GM21360 (cell line): ENCODE results near the gene RPL7L1.
A peak's percentile ranks its signal among the peaks of the same experiment; 100 is the strongest.
"Not testable (repeated sequence)": the region's sequence is repeated elsewhere in the genome, so short reads cannot be mapped to it uniquely, and the experiment has no call there.

ENCODE experiments used
- ATAC-seq: cut with Tn5 transposase; IDR thresholded peaks from one replicate; pipeline ENCODE4 v1.9.1; 2021; ENCODE audit warnings: mild to moderate bottlenecking, moderate library complexity; ENCODE audit not compliant: unreplicated experiment

RPL7L1 gene

GRCh38 chr6:42890311-42891198, 11.1 kb downstream of the RPL7L1 start:
- peak; percentile 84 for ATAC-seq

GRCh38 chr6:42891199-42891722, 11.8 kb downstream of the RPL7L1 start:
- ATAC-seq = no peak

GRCh38 chr6:42894041-42894828, 14.8 kb downstream of the RPL7L1 start:
- ATAC-seq = not testable (repeated sequence)

- ATAC-seq = no peak
Observed at GRCh38 chr6:42896178-42896719, 16.8 kb downstream of the RPL7L1 start.

- ATAC-seq = no peak
Observed at GRCh38 chr6:42898891-42899361, 19.5 kb downstream of the RPL7L1 start.

- no peak for ATAC-seq
Observed at GRCh38 chr6:42899871-42900270, 20.5 kb downstream of the RPL7L1 start.

- peak; percentile 57 for ATAC-seq
Observed at GRCh38 chr6:42901538-42901957, 22.1 kb downstream of the RPL7L1 start.

- ATAC-seq = not testable (repeated sequence)
Observed at GRCh38 chr6:42902429-42903263, 23.2 kb downstream of the RPL7L1 start.

GRCh38 chr6:42904467-42904866, 25.1 kb downstream of the RPL7L1 start:
- ATAC-seq = no peak

- no peak for ATAC-seq
Observed at GRCh38 chr6:42907336-42907735, 27.9 kb downstream of the RPL7L1 start.

GRCh38 chr6:42909835-42910234, 30.4 kb downstream of the RPL7L1 start:
- no peak for ATAC-seq

- ATAC-seq = no peak
Observed at GRCh38 chr6:42911171-42912021, 32.0 kb downstream of the RPL7L1 start.

- no peak for ATAC-seq
Observed at GRCh38 chr6:42914546-42914945, 35.1 kb downstream of the RPL7L1 start.

GRCh38 chr6:42915732-42916131, 36.3 kb downstream of the RPL7L1 start, which contains the start of gene PTCRA:
PTCRA (plus strand) TSS chr6:42916053; CDS start chr6:42916070, 17 bp downstream.
- no peak for ATAC-seq

- no peak for ATAC-seq
Observed at GRCh38 chr6:42916288-42916687, 36.9 kb downstream of the RPL7L1 start.

- no peak for ATAC-seq
Observed at GRCh38 chr6:42921801-42922200, 42.4 kb downstream of the RPL7L1 start.

- no peak for ATAC-seq
Observed at GRCh38 chr6:42923666-42924065, 44.2 kb downstream of the RPL7L1 start.

- ATAC-seq = no peak
Observed at GRCh38 chr6:42925248-42925857, 45.9 kb downstream of the RPL7L1 start.
